ENCODE data around the gene TSEN54. TPM values are rescaled to one million over a fixed set of nuclear protein-coding genes. Genes with fewer than 3 reads are reported as not detected.

Gene TSEN54
- total and polyA plus RNA-seq, 2 experiments from 2014 or later: 45.9 to 62.5 TPM

GRCh38 chr17:75486151-75486550, 30.2 kb upstream of the TSEN54 start (continued):
- no peak for TF ChIP-seq CTCF (conservative IDR thresholded peaks at IDR 0.05; ENCODE audit: low read depth in 2 of 2)
- no peak for TF ChIP-seq ZNF462 (CRISPR knock-in tag; IDR thresholded peaks at IDR 0.05)
- TF ChIP-seq ETS1 (IDR thresholded peaks at IDR 0.05): no peak

- no peaks in the 10 kb centered on the region for H3K36me3 ChIP-seq (ENCODE audit: insufficient read depth)
- H3K79me2 ChIP-seq (replicated peaks; ENCODE audit: insufficient read depth): no peaks in the 10 kb centered on the region
- Mint-ChIP-seq H3K4me1 (peaks cover 9% of the 10 kb centered on the region), H3K4me3 (no peak overlapping the region; the same call in 2 of the 3 replicates), H3K27me3 (ENCODE audit: insufficient read depth, low read depth, poor library complexity) (peaks cover 7% of the 10 kb centered on the region), H3K9me3 (no peaks in the 10 kb centered on the region), H3K36me3 (ENCODE audit: low read depth) (no peaks in the 10 kb centered on the region; the same call in 2 of the 3 replicates), H3K27ac (no peak overlapping the region)
- H3K4me3 ChIP-seq: no peak overlapping the region
- H3K27ac ChIP-seq (ENCODE audit: low read depth): no peak overlapping the region
- H4K20me1 ChIP-seq (replicated peaks; ENCODE audit: insufficient read depth): no peaks in the 10 kb centered on the region
- no peaks in the 10 kb centered on the region for H3K9me2 ChIP-seq (ENCODE audit: insufficient read depth)
- DNase-seq (ENCODE audit: low spot score) (no peak), ATAC-seq (no peak)
- H3F3A ChIP-seq (replicated peaks; ENCODE audit: low read depth): no peaks in the 10 kb centered on the region
- H3K4me1 ChIP-seq (ENCODE audit: insufficient read depth): no peaks in the 10 kb centered on the region
- H3K27me3 ChIP-seq (ENCODE audit: insufficient read depth): no peaks in the 10 kb centered on the region
- H3K4me2 ChIP-seq: no peak overlapping the region
- H2AFZ ChIP-seq: no peak overlapping the region
- TF ChIP-seq EZH2phosphoT487 (IDR thresholded peaks at IDR 0.05; ENCODE audit: unreplicated experiment): no peak
- no peak for TF ChIP-seq CTCF (conservative IDR thresholded peaks at IDR 0.05; ENCODE audit: low read depth in 2 of 2)
- no peak for TF ChIP-seq REST (IDR thresholded peaks at IDR 0.05; ENCODE audit: unreplicated experiment)
- no peak for TF ChIP-seq STAT1 (IDR thresholded peaks at IDR 0.05; ENCODE audit: unreplicated experiment)
- TF ChIP-seq JUNB (IDR thresholded peaks at IDR 0.05; ENCODE audit: unreplicated experiment): no peak
- no peak for TF ChIP-seq POLR2AphosphoS5 (IDR thresholded peaks at IDR 0.05; ENCODE audit: low read depth)
- no peak for TF ChIP-seq ZNF331 (CRISPR knock-in tag; IDR thresholded peaks at IDR 0.05; ENCODE audit: low read depth)
- TF ChIP-seq CREB1 (CRISPR knock-in tag; IDR thresholded peaks at IDR 0.05; ENCODE audit: low read depth): no peak
These were observed 29.4 kb upstream of the TSEN54 start for GRCh38 chr17:75486951-75487350.

All from GM23338 (cell line).